Activated CD4-positive, alpha-beta T cell treated with anti-CD3 and anti-CD28 coated beads, Interleukin-2, amount 10 ng/mL, durations not matched to agents 7 days and 5 days (primary cell): ENCODE measurements around the gene PTPRN2. TPM values are rescaled to one million over a fixed set of nuclear protein-coding genes. Genes with fewer than 3 reads are reported as not detected.

Experiments
- CTCF ChIA-PET: fragments of 350-600 bp; sonication (Branson Sonifier 250); formaldehyde crosslinking; loops from one replicate; lab custom pipeline; 2021; ENCODE audit warnings: antibody characterized with exemption; lab: Charles Lee
- POLR2A ChIA-PET: fragments of 350-600 bp; sonication (Branson Sonifier 250); formaldehyde crosslinking; loops from one replicate; lab custom pipeline; 2021; ENCODE audit warnings: antibody characterized with exemption; lab: Charles Lee
- DNase-seq: peaks from one replicate; pipeline ENCODE4 v3.0.0-alpha.2; 2020
- H3K27ac Mint-ChIP-seq: one replicate; pipeline ENCODE4 v1.8.0; 2021; ENCODE audit warnings: mild to moderate bottlenecking, moderate library complexity, mixed read lengths
- H3K27me3 Mint-ChIP-seq: one replicate; pipeline ENCODE4 v1.8.0; 2021; ENCODE audit warnings: mixed read lengths
- H3K36me3 Mint-ChIP-seq: one replicate; pipeline ENCODE4 v1.8.0; 2021; ENCODE audit warnings: low read depth, mixed read lengths
- H3K4me1 Mint-ChIP-seq: one replicate; pipeline ENCODE4 v1.8.0; 2021; ENCODE audit warnings: mixed read lengths
- H3K4me3 Mint-ChIP-seq: one replicate; pipeline ENCODE4 v1.8.0; 2021; ENCODE audit warnings: mild to moderate bottlenecking, moderate library complexity, mixed read lengths
- H3K9me3 Mint-ChIP-seq: one replicate; pipeline ENCODE4 v1.8.0; 2021; ENCODE audit warnings: mixed read lengths
- total RNA-seq, 2 experiments: library from RNA; stranded (reverse); gene quantifications; one replicate each; pipeline ENCODE4 v1.2.3, GENCODE V29; 2021

The PTPRN2 gene
- total RNA-seq, 2 experiments from 2014 or later: 2.6 to 2.7 TPM

DNA sequence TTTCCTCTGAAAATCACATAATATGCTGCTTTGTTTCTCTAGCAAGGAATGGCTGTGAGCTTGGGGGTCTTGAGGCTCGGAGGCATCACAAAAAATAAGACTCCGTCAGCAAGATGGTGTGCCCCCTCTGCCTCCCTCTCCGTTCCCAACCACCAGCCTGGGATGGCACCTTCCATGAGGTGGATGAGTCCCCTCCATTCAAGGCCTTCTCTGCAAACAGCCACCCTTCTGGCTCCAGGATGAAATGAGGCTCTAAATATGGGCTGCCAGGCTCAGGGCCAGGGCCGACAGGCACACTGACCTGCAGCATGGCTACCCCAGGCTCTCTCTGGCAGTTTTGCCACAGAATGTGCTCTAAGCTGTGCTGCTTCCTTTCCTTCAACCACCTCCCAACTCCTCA is 521.5 kb downstream of the PTPRN2 start:
- H3K9me3 Mint-ChIP-seq: no peaks in the 10 kb centered on the region
- POLR2A ChIA-PET: no interaction called here
- H3K27ac Mint-ChIP-seq: no peak overlapping the region

DNA sequence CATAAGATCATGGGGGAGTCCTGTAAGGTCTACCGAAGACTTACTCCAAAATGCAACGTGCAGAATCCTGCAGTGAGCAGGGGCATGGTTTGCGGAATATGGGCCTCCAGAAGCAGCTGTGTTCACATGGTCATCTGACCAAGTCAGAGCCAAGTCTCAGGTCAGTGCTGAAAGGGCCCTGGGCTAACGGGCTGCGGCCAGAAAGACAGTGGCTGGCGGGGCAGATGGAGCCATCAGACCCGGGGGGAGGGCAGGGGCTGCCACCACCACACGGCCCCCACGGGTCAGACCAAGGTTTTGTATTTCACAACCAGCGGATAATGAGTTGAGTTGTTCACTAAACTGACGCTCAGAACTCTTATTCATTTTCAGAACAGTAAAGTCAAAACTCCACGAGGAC is 522.3 kb downstream of the PTPRN2 start:
- Mint-ChIP-seq H3K4me3 (no peak overlapping the region), H3K4me1 (no peaks in the 10 kb centered on the region), H3K36me3 (no peaks in the 10 kb centered on the region), H3K27me3 (no peaks in the 10 kb centered on the region), H3K9me3 (no peaks in the 10 kb centered on the region), H3K27ac (no peak overlapping the region)
- DNase-seq: no peak
- ChIA-PET POLR2A (no interaction called here), CTCF (no interaction called here)

More for the DNA sequence above, 521.5 kb downstream of the PTPRN2 start:
- H3K4me3 Mint-ChIP-seq: no peak overlapping the region
- no peaks in the 10 kb centered on the region for H3K36me3 Mint-ChIP-seq
- H3K27me3 Mint-ChIP-seq: no peaks in the 10 kb centered on the region
- no peaks in the 10 kb centered on the region for H3K4me1 Mint-ChIP-seq
- DNase-seq: no peak
- CTCF ChIA-PET: no interaction called here

- ChIA-PET CTCF (no interaction called here), POLR2A (no interaction called here)
- H3K9me3 Mint-ChIP-seq: no peaks in the 10 kb centered on the region
- H3K4me3 Mint-ChIP-seq: no peak overlapping the region
- H3K4me1 Mint-ChIP-seq: no peaks in the 10 kb centered on the region
- no peak overlapping the region for H3K27ac Mint-ChIP-seq
- H3K27me3 Mint-ChIP-seq: no peaks in the 10 kb centered on the region
- H3K36me3 Mint-ChIP-seq: no peaks in the 10 kb centered on the region
- DNase-seq: no peak
Measured at GRCh38 chr7:158064631-158065030, 523.0 kb downstream of the PTPRN2 start.

GRCh38 chr7:158063850-158064610 is 523.6 kb downstream of the PTPRN2 start:
- ChIA-PET POLR2A (no interaction called here), CTCF (interaction anchor here (1.1 kb wide), 1 partner anchor 22 kb away, joined by 4 read pairs; no protein-coding TSS in a partner anchor)
- no peaks in the 10 kb centered on the region for H3K36me3 Mint-ChIP-seq
- no peaks in the 10 kb centered on the region for H3K9me3 Mint-ChIP-seq
- H3K4me1 Mint-ChIP-seq: no peaks in the 10 kb centered on the region
- DNase-seq: no peak
- H3K27me3 Mint-ChIP-seq: no peaks in the 10 kb centered on the region
- no peak overlapping the region for H3K27ac Mint-ChIP-seq
- no peak overlapping the region for H3K4me3 Mint-ChIP-seq

DNA sequence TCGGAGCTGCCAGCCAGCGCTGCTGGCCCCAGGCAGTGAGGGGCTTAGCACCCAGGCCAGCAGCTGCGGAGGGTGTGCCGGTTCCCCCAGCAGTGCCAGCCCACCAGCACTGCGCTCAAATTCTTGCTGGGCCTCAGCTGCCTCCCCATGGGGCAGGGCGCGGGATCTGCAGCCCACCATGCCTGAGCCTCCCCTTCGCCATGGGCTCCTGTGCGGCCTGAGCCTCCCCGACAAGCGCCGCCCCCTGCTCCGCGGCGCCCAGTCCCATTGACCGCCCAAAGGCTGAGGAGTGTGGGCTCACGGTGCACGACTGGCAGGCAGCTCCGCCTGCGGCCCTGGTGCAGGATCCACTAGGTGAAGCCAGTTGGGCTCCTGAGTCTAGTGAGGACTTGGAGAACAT is 525.0 kb downstream of the PTPRN2 start:
- no peaks in the 10 kb centered on the region for H3K9me3 Mint-ChIP-seq
- DNase-seq: no peak
- POLR2A ChIA-PET: no interaction called here
- H3K27me3 Mint-ChIP-seq: no peaks in the 10 kb centered on the region
- no peak overlapping the region for H3K4me3 Mint-ChIP-seq
- H3K27ac Mint-ChIP-seq: no peak overlapping the region
- no peaks in the 10 kb centered on the region for H3K4me1 Mint-ChIP-seq
- no peaks in the 10 kb centered on the region for H3K36me3 Mint-ChIP-seq
- CTCF ChIA-PET: no interaction called here

- ChIA-PET CTCF (no interaction called here), POLR2A (no interaction called here)
- H3K4me3 Mint-ChIP-seq: no peak overlapping the region
- no peaks in the 10 kb centered on the region for H3K36me3 Mint-ChIP-seq
- no peak for DNase-seq
- H3K9me3 Mint-ChIP-seq: no peaks in the 10 kb centered on the region
- no peaks in the 10 kb centered on the region for H3K4me1 Mint-ChIP-seq
- no peak overlapping the region for H3K27ac Mint-ChIP-seq
- no peaks in the 10 kb centered on the region for H3K27me3 Mint-ChIP-seq
Measured at GRCh38 chr7:158061884-158062656, 525.6 kb downstream of the PTPRN2 start.

DNA sequence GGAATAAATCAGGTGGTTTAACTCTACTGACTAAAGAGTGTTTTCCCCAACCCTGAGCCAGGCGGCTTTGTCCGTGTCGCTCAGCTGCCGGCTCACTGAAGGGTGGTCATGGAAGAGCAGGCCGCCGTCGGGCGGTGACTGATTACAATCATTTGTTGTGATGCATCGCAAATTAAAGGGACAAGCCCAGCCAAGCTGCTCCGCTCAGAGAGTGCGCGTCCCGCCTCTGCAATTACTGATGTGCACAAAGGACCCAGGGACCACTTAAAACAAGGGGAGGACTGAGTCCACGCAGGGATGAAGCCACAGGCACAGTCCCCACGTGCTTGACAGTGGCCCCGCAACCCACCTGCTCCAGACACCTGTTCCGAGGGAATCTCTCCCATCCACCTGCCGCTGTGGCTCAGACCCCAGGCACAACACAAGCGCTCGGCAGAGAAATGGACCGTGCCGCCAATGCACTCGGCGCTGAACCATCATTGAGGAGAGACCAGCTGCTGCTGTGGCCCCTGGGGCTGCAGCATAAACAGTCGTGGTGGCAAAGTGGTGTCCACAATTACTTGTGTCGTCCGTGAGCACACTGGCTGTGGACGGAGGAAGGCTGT is 526.5 kb downstream of the PTPRN2 start:
- DNase-seq: no peak
- POLR2A ChIA-PET: no interaction called here
- no peaks in the 10 kb centered on the region for H3K36me3 Mint-ChIP-seq
- H3K27me3 Mint-ChIP-seq: no peaks in the 10 kb centered on the region
- no peak overlapping the region for H3K4me3 Mint-ChIP-seq
- no peak overlapping the region for H3K27ac Mint-ChIP-seq
- CTCF ChIA-PET: no interaction called here
- H3K4me1 Mint-ChIP-seq: no peaks in the 10 kb centered on the region
- H3K9me3 Mint-ChIP-seq: no peaks in the 10 kb centered on the region

GRCh38 chr7:158060216-158060615 is 527.4 kb downstream of the PTPRN2 start:
- Mint-ChIP-seq H3K27me3 (no peaks in the 10 kb centered on the region), H3K4me1 (no peaks in the 10 kb centered on the region), H3K4me3 (no peak overlapping the region), H3K9me3 (no peaks in the 10 kb centered on the region), H3K27ac (no peak overlapping the region), H3K36me3 (no peaks in the 10 kb centered on the region)
- POLR2A ChIA-PET: no interaction called here
- CTCF ChIA-PET: no interaction called here
- DNase-seq: no peak

GRCh38 chr7:158057446-158057845 is 530.2 kb downstream of the PTPRN2 start:
- DNase-seq: no peak
- CTCF ChIA-PET: no interaction called here
- Mint-ChIP-seq H3K4me1 (no peaks in the 10 kb centered on the region), H3K27me3 (no peaks in the 10 kb centered on the region), H3K4me3 (no peak overlapping the region), H3K36me3 (no peaks in the 10 kb centered on the region), H3K9me3 (no peaks in the 10 kb centered on the region), H3K27ac (no peak overlapping the region)
- POLR2A ChIA-PET: no interaction called here

GRCh38 chr7:158056761-158057160 is 530.9 kb downstream of the PTPRN2 start:
- ChIA-PET CTCF (no interaction called here), POLR2A (no interaction called here)
- Mint-ChIP-seq H3K27me3 (no peaks in the 10 kb centered on the region), H3K9me3 (no peaks in the 10 kb centered on the region), H3K27ac (no peak overlapping the region), H3K36me3 (no peaks in the 10 kb centered on the region), H3K4me1 (no peaks in the 10 kb centered on the region), H3K4me3 (no peak overlapping the region)
- DNase-seq: no peak

GRCh38 chr7:158055726-158056510 is 531.7 kb downstream of the PTPRN2 start:
- Mint-ChIP-seq H3K36me3 (no peaks in the 10 kb centered on the region), H3K9me3 (no peaks in the 10 kb centered on the region), H3K27me3 (no peaks in the 10 kb centered on the region), H3K4me3 (no peak overlapping the region), H3K4me1 (no peaks in the 10 kb centered on the region), H3K27ac (no peak overlapping the region)
- DNase-seq: no peak
- POLR2A ChIA-PET: no interaction called here
- CTCF ChIA-PET: no interaction called here

GRCh38 chr7:158054611-158055010 is 533.0 kb downstream of the PTPRN2 start:
- Mint-ChIP-seq H3K4me3 (no peak overlapping the region), H3K4me1 (no peaks in the 10 kb centered on the region), H3K9me3 (no peaks in the 10 kb centered on the region), H3K27ac (no peak overlapping the region), H3K27me3 (no peaks in the 10 kb centered on the region), H3K36me3 (no peaks in the 10 kb centered on the region)
- no peak for DNase-seq
- ChIA-PET CTCF (no interaction called here), POLR2A (no interaction called here)

DNA sequence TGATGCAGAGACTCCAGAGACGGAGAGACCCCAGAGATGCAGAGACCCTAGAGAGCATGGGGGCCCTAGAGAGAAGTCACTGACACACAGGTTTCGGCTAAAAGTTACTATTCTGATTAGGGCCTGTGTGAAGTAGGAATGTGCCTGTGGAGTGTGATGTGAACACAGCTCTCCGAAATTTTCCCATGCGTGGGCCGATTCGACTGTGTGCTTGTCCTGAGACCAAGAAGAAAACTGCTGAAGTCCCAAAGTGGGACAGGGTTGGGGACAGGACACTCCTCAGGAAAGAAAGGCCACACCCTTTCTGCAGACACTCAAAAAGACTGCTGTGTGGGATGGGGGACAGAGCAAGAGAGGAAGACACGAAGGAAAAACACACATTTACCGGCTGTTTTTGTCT is 533.5 kb downstream of the PTPRN2 start:
- no peaks in the 10 kb centered on the region for H3K9me3 Mint-ChIP-seq
- ChIA-PET POLR2A (no interaction called here), CTCF (no interaction called here)
- H3K27me3 Mint-ChIP-seq: no peaks in the 10 kb centered on the region
- DNase-seq: no peak
- H3K4me3 Mint-ChIP-seq: no peak overlapping the region
- no peaks in the 10 kb centered on the region for H3K4me1 Mint-ChIP-seq
- H3K36me3 Mint-ChIP-seq: no peaks in the 10 kb centered on the region
- H3K27ac Mint-ChIP-seq: no peak overlapping the region
